IPS DF 6.9 (cell line): Measurements from ENCODE around the gene RERGL.
"Not testable (repeated sequence)": the region's sequence is repeated elsewhere in the genome, so short reads cannot be mapped to it uniquely, and the experiment has no call there.

Experiments used
- DNase-seq: peaks from one replicate; pipeline ENCODE4 v3.0.0-alpha.2; 2013; ENCODE audit warnings: low read depth, low spot score
- H3K27ac ChIP-seq: one replicate; pipeline ENCODE4 v1.5.1; 2013; ENCODE audit warnings: low read length, control low read depth
- H3K27me3 ChIP-seq: 2 replicates; pipeline ENCODE4 v1.6.1; 2013; ENCODE audit warnings: mild to moderate bottlenecking, low read length; ENCODE audit not compliant: control insufficient read depth, insufficient read depth
- H3K36me3 ChIP-seq: 2 replicates; pipeline ENCODE4 v1.6.1; 2013; ENCODE audit warnings: low read length; ENCODE audit not compliant: control insufficient read depth, insufficient read depth
- H3K4me1 ChIP-seq: 2 replicates; pipeline ENCODE4 v1.6.1; 2013; ENCODE audit warnings: low read length; ENCODE audit not compliant: control insufficient read depth, insufficient read depth
- H3K4me3 ChIP-seq: 2 replicates; pipeline ENCODE4 v1.5.1; 2013; ENCODE audit warnings: mild to moderate bottlenecking, low read length
- H3K9me3 ChIP-seq: 2 replicates; pipeline ENCODE4 v1.6.1; 2013; ENCODE audit warnings: low read length, inconsistent platforms; ENCODE audit not compliant: control insufficient read depth, insufficient read depth
- whole genome bisulfite sequencing: extraction: QIAGEN DNeasy Blood & Tissue Kit; methylation state at CpG from one replicate; pipeline ENCODE4 v1.1.7; 2013; ENCODE audit warnings: mixed read lengths, missing lambda C conversion rate; ENCODE audit not compliant: insufficient read length, insufficient coverage; 5-methylcytosine and 5-hydroxymethylcytosine counted together

RERGL gene

DNA sequence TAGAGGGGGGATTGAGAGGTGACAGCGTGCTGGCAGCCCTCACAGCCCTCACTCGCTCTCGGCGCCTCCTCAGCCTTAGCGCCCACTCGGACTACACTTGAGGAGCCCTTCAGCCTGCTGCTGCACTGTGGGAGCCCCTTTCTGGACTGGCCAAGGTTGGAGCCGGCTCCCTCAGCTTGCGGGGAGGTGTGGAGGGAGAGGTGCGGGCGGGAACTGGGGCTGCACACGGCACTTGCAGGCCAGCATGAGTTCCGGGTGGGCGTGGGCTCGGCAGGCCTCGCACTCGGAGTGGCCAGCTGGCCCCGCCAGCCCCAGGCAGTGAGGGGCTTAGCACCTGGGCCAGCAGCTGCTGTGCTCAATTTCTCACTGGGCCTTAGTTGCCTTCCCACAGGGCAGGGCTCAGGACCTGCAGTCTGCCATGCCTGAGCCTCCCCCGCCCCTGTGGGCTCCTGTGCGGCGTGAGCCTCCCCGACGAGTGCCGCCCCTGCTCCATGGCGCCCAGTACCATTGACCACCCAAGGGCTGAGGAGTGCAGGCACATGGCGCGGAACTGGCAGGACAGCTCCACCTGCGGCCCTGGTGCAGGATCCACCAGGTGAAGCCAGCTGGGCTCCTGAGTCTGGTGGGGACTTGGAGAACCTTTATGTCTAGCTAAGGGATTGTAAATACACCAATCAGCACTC lies 49.8 kb downstream of the RERGL start:
- H3K27me3 ChIP-seq, H3K4me1 ChIP-seq, H3K4me3 ChIP-seq, H3K27ac ChIP-seq, DNase-seq, H3K36me3 ChIP-seq, H3K9me3 ChIP-seq: not testable (repeated sequence)
- WGBS: no CpG with 5 or more reads among the region's 27 CpGs
